ENCODE measurements around the gene TAF6L. TPM values are rescaled to one million over a fixed set of nuclear protein-coding genes. Genes with fewer than 3 reads are reported as not detected.

The TAF6L gene
- total RNA-seq (43.2 and 48.2 TPM in 2 replicates), polyA plus RNA-seq (28.2 and 75.1 TPM in 2 replicates), polyA minus RNA-seq (18.7 and 20.1 TPM in 2 replicates)
- total RNA-seq (2013): 22.7 TPM

GRCh38 chr11:62771144-62772021 lies at the start of gene TAF6L:
Gene TAF6L, plus strand, starts transcription at chr11:62771396. Its CDS starts 4,388 bp downstream, at chr11:62775784.
- Histone ChIP-seq H3K9me3 (ENCODE audit: control extremely low read depth in 1 of 3, control insufficient read depth in 2 of 3, insufficient read depth in 1 of 3, low read length in 2 of 3) (no peaks in the 10 kb centered on the region), H3K4me2 (replicated peaks; ENCODE audit: low read depth, low read length, poor library complexity, severe bottlenecking) (peak within 1 kb of the TSS; percentile 81), H2AFZ (ENCODE audit: insufficient read depth, low read depth, low read length, poor library complexity, severe bottlenecking) (peak within 1 kb of the TSS; percentile 89), H3K36me3 (replicated peaks in 1 of 2; ENCODE audit: control extremely low read depth in 1 of 2, control insufficient read depth in 1 of 2, extremely low read depth in 1 of 2, insufficient read depth in 2 of 2, low read length in 1 of 2) (peaks cover under 1 to 20% of the 10 kb centered on the region in 2 experiments), H4K20me1 (ENCODE audit: control insufficient read depth, insufficient read depth, low read length, poor library complexity, severe bottlenecking) (no peaks in the 10 kb centered on the region), H3K27me3 (replicated peaks in 1 of 4; ENCODE audit: control extremely low read depth in 1 of 4, control insufficient read depth in 3 of 4, insufficient read depth in 4 of 4, low read length in 3 of 4) (no peaks in the 10 kb centered on the region), H3K4me3 (ENCODE audit: control extremely low read depth in 1 of 5, extremely low read depth in 1 of 5, insufficient read depth in 1 of 5, low read depth in 2 of 5, low read length in 4 of 5) (peak within 1 kb of the TSS; percentile 58 to 97 (median 68)), H3K4me1 (ENCODE audit: control insufficient read depth in 2 of 2, insufficient read depth in 2 of 2, low read length in 2 of 2) (peaks cover 15 to 23% of the 10 kb centered on the region in 2 donors), H3K9ac (ENCODE audit: low read length) (peak within 1 kb of the TSS; percentile 72), H3K27ac (ENCODE audit: low read length in 2 of 2) (peak within 1 kb of the TSS; percentile 63 to 84), H3K79me2 (ENCODE audit: control insufficient read depth, insufficient read depth, low read length) (peaks cover 6% of the 10 kb centered on the region)
- peak; percentile 88 for DNase-seq
- Mint-ChIP-seq H3K27me3 (no peaks in the 10 kb centered on the region), H3K4me1 (peaks cover 26% of the 10 kb centered on the region), H3K4me3 (peak within 1 kb of the TSS; percentile 95), H3K9me3 (ENCODE audit: insufficient read depth) (no peaks in the 10 kb centered on the region), H3K27ac (peak within 1 kb of the TSS; percentile 96)
- POLR2A ChIA-PET: interaction anchor here (0.6 to 4.6 kb wide), 16 partner anchors 10 to 214 kb away, joined by 3 to 38 read pairs (median 5); partner anchors contain the start of genes B3GAT3, HNRNPUL2, NXF1 and POLR2G
- CTCF ChIA-PET: interaction anchor here (0.6 to 8.5 kb wide), 10 partner anchors 10 to 941 kb away, joined by 3 to 70 read pairs (median 3); partner anchors contain the start of genes POLR2G, TMEM179B and ZBTB3
- TF ChIP-seq CTCF (IDR thresholded peaks at IDR 0.05) (no peak), EZH2 (IDR thresholded peaks at IDR 0.05; ENCODE audit: borderline replicate concordance, insufficient read depth, low read depth, low read length, poor library complexity, severe bottlenecking) (no peak)
- intact Hi-C loops (cut with micrococcal nuclease): loop anchor here (1.0 to 5.0 kb wide), 6 partner anchors 10 to 179 kb away; partner anchors contain the start of genes POLR2G, STX5, TEX54 and TMEM179B
- 1% methylated on average over 52 of the region's 60 CpGs for WGBS (ENCODE audit: insufficient coverage)
- ATAC-seq (ENCODE audit: low read depth): peak; percentile 90

Data from B cell (primary cell).